SU-DHL-6 (cell line): Measurements from ENCODE around the gene MCOLN2.
"Not testable (repeated sequence)": the region's sequence is repeated elsewhere in the genome, so short reads cannot be mapped to it uniquely, and the experiment has no call there.

Experiments used
- CTCF ChIP-seq: fragments of 200-600 bp; sonication (generic); IDR thresholded peaks from one replicate; pipeline ENCODE4 v1.5.1; 2017; ENCODE audit warnings: antibody characterized with exemption, mild to moderate bottlenecking, low read length, moderate library complexity; ENCODE audit not compliant: insufficient read depth, poor library complexity, severe bottlenecking
- EZH2phosphoT487 ChIP-seq: fragments of 200-600 bp; sonication (generic), shearing (Covaris generic); conservative IDR thresholded peaks from 2 replicates; pipeline ENCODE4 v1.6.1; 2018; ENCODE audit warnings: mild to moderate bottlenecking, antibody characterized with exemption, low read length, moderate library complexity, mixed read lengths

DNA sequence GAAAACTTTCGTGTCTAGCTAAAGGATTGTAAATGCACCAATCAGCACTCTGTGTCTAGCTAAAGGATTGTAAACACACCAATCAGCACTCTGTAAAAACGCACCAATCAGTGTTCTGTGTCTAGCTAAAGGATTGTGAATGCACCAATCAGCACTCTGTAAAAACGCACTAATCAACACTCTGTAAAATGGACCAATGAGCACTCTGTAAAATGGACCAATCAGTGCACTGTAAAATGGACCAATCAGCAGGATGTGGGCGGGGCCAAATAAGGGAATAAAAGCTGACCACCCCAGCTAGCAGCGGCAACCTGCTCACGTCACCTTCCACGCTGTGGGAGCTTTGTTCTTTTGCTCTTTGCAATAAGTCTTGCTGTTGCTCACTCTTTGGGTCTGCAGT, 94.2 kb downstream of the MCOLN2 start:
- not testable (repeated sequence) for TF ChIP-seq CTCF, EZH2phosphoT487
